ENCODE data around the gene GAPVD1. TPM values are rescaled to one million over a fixed set of nuclear protein-coding genes. Genes with fewer than 3 reads are reported as not detected.

Gene GAPVD1
- total RNA-seq, 1 donor from 2014 or later = 49.5 TPM

DNA sequence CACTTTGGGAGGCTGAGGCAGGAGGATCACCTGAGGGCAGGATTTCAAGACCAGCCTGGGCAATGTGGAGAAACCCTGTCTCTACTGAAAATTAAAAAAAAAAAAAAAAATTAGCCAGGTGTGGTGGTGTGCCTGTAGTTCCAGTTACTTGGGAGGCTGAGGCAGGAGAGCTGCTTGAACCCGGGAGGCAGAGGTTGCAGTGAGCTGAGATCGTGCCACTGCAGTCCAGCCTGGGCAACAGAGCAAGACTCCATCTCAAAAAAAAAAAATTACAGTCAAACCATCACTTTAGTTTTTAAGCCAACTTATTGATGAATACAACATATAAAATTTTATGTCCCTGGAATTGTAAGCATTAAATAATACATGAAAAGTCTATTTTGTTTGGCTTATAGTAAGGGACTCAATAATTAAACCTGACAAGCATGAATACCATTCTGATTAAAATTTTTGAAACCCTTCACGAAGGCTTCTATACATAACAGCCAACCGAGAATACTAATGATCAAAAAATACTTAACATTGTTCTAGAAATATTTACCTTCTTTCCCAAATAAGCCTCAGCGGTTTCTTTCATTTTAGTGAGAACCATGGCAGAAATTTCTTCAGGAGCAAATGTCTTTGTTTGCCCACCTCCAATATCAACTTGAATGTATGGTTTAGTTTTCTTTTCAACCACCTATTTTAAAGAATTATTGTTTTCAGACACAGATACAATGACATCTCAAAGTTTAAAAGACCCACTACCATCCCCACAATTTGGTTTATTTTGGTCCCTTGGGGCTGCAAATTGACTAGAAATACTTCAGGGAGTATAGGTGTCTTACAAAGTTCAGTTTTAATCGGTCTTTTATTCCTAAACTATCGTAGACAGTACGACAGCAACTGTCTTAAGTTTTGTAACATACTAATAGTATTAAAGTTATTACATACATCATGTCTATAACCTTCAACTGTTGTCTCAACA, 21.7 kb upstream of the GAPVD1 start:
- peaks cover 34% of the 10 kb centered on the region for H3K4me1 Mint-ChIP-seq (ENCODE audit: low read depth)
- peaks cover 36% of the 10 kb centered on the region for H3K36me3 Mint-ChIP-seq (ENCODE audit: insufficient read depth)
- no peak for DNase-seq (ENCODE audit: low spot score, unreplicated experiment)

DNA sequence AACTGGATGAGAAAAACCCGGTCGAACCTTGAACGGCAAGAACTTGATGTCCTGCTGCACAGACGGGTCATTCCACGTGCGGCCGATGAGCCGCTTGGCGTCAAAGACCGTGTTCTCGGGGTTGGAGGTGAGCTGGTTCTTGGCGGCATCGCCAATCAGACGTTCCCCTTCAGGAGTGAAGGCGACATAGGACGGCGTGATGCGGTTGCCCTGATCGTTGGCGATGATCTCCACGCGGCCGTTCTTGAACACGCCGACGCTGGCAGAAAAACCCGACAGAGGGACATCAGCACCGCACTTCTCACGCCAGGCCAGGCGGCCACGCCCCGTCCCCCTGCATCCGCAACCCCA, 21.0 kb upstream of the GAPVD1 start:
- Mint-ChIP-seq H3K36me3 (ENCODE audit: insufficient read depth) (peaks cover 32% of the 10 kb centered on the region), H3K4me1 (ENCODE audit: low read depth) (peaks cover 30% of the 10 kb centered on the region)
- no peak for DNase-seq (ENCODE audit: low spot score, unreplicated experiment)

More for the DNA sequence above, 21.7 kb upstream of the GAPVD1 start:
- TF ChIP-seq, protein P1, sequence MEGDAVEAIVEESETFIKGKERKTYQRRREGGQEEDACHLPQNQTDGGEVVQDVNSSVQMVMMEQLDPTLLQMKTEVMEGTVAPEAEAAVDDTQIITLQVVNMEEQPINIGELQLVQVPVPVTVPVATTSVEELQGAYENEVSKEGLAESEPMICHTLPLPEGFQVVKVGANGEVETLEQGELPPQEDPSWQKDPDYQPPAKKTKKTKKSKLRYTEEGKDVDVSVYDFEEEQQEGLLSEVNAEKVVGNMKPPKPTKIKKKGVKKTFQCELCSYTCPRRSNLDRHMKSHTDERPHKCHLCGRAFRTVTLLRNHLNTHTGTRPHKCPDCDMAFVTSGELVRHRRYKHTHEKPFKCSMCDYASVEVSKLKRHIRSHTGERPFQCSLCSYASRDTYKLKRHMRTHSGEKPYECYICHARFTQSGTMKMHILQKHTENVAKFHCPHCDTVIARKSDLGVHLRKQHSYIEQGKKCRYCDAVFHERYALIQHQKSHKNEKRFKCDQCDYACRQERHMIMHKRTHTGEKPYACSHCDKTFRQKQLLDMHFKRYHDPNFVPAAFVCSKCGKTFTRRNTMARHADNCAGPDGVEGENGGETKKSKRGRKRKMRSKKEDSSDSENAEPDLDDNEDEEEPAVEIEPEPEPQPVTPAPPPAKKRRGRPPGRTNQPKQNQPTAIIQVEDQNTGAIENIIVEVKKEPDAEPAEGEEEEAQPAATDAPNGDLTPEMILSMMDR (IDR thresholded peaks at IDR 0.05; ENCODE audit: unreplicated experiment) = no peak
- Mint-ChIP-seq H3K27ac (peak overlapping the region; percentile 97), H3K9me3 (ENCODE audit: low read depth) (no peaks in the 10 kb centered on the region), H3K27me3 (no peaks in the 10 kb centered on the region), H3K4me3 (ENCODE audit: low read depth) (peak overlapping the region; percentile 94)

DNA sequence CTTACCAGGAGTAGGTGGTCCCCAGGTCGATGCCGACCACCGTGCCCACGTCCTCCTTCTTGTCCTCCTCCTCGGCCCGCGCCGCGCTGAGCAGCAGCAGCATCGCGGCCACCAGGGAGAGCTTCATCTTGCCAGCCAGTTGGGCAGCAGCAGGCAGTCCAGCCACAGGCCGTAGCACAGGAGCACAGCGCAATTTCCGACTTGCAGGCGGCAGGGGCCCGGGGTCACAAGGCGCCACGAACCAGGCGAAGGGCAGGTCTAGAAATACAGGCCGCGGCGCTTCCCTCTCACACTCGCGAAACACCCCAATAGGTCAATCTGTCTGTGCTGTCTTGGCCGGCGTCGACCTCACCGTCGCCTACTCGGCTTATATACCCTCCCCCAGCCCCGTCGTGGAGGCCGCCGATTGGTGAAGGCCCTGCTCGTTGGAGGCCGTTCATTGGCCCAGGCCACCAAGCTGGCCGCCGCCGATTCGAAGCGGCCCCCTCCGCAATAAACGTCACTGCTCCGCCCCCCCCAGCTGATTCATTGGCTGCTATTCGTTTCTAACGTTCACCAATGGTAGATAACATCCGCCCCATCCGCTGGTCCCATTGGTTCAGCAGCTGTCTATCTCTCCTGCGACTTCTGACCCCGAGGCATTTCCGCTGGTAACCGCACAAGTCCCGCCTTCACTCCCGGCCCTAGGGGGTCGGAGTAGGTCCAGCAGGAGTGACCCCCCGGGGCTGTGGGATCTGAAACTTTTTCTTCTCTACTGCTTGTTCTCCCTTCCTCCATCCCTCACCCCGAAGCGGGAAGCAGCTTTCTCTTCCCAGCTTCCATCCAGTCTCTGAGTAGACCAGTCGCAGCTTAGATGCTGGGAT, 20.4 kb upstream of the GAPVD1 start, which contains the start of gene HSPA5:
Gene HSPA5 (minus strand): TSS at position 344 of the 863 bp plus-strand sequence. CDS start 217 bp downstream, at position 127.
- TF ChIP-seq, protein P1 (IDR thresholded peaks at IDR 0.05; ENCODE audit: unreplicated experiment) = peak; percentile 31
- DNase-seq (ENCODE audit: low spot score, unreplicated experiment) = peak; percentile 98
- H3K9me3 Mint-ChIP-seq (ENCODE audit: low read depth) = no peaks in the 10 kb centered on the region
- H3K27me3 Mint-ChIP-seq = no peaks in the 10 kb centered on the region
- H3K4me1 Mint-ChIP-seq (ENCODE audit: low read depth) = peaks cover 27% of the 10 kb centered on the region
- H3K27ac Mint-ChIP-seq = peak within 1 kb of the TSS; percentile 97
- H3K36me3 Mint-ChIP-seq (ENCODE audit: insufficient read depth) = peaks cover 29% of the 10 kb centered on the region
- peak within 1 kb of the TSS; percentile 94 for H3K4me3 Mint-ChIP-seq (ENCODE audit: low read depth)

More for the DNA sequence above, 21.0 kb upstream of the GAPVD1 start:
- Mint-ChIP-seq H3K4me3 (ENCODE audit: low read depth) (peak overlapping the region; percentile 94), H3K27me3 (no peaks in the 10 kb centered on the region), H3K27ac (peak overlapping the region; percentile 97), H3K9me3 (ENCODE audit: low read depth) (no peaks in the 10 kb centered on the region)
- TF ChIP-seq, protein P1 (IDR thresholded peaks at IDR 0.05; ENCODE audit: unreplicated experiment) = no peak

DNA sequence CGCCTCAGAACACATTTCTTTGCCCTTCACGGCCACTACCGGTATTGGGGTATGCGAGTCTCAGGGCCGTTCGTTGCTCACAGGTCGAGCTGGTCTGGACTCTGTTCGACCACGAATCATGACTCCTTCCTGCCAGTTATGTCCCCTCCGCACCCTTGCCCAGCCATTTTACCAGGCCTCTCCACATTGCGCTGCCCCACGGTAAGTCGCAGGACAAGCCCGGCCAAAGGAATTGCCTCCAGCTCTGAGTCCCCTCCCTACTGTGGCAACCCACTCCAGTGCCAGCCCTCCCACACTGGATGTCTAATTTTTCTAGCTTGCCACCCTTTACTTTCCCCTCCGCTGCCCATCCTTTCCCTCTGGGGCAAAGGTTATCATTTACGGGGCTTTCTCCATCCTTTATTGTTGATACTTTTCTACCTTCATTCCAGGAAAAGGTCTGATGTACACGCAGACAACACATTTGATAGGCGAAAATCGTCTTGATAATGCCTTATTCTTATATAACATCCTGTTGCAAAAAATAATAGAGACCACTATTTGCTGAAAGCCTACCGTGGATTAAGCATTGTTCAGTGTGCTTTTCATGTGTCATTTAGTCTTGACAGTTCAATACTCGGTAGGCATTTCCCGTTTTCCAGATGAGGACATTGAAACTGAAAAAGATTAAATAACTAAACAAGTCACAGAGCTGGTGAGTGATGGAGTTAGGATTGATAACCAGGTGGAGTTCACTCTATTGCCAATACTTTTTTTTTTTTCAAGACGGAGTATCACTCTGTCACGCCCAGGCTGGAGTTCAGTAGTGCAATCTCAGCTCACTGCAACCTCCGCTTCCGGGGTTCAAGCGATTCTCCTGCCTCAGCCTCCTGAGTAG, 19.5 kb upstream of the GAPVD1 start:
- no peak for DNase-seq (ENCODE audit: low spot score, unreplicated experiment)
- Mint-ChIP-seq H3K27ac (peak overlapping the region; percentile 97), H3K9me3 (ENCODE audit: low read depth) (no peaks in the 10 kb centered on the region), H3K36me3 (ENCODE audit: insufficient read depth) (peaks cover 21% of the 10 kb centered on the region), H3K27me3 (no peaks in the 10 kb centered on the region), H3K4me1 (ENCODE audit: low read depth) (peaks cover 19% of the 10 kb centered on the region), H3K4me3 (ENCODE audit: low read depth) (peak overlapping the region; percentile 94)
- TF ChIP-seq, protein P1 (IDR thresholded peaks at IDR 0.05; ENCODE audit: unreplicated experiment) = no peak
